Measurements from ENCODE around the gene GALNT3.

Gene GALNT3

DNA sequence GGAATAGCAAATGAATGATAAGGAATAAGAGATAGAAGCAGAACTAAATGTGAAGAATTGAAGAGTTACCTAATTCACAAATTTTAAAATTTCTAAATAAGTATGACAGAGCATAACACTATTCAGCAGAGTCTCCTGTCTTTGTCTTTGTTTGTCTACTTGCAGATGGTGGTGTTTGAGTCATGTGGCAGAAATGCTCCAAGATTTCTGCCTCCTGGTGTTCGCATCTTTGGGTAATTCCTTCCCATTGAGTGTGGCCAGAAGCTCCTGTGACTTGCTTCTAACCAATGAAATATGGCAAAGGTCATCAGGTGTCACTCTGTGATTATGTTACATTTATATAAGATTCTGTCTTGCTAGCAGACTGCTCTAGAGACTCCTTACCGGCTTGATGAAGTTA is 45.6 kb upstream of the GALNT3 start:
- Histone ChIP-seq H3K9ac (ENCODE audit: low read length) (no peak overlapping the region), H2AFZ (ENCODE audit: low read length) (no peak overlapping the region), H3K79me2 (ENCODE audit: low read length) (no peaks in the 10 kb centered on the region), H3F3A (ENCODE audit: insufficient read depth, low read length) (no peaks in the 10 kb centered on the region), H3K9me2 (replicated peaks; ENCODE audit: insufficient read depth, low read length) (no peaks in the 10 kb centered on the region), H3K4me1 (ENCODE audit: low read length) (no peaks in the 10 kb centered on the region), H3K9me3 (replicated peaks; ENCODE audit: insufficient read depth, low read length) (no peaks in the 10 kb centered on the region), H4K20me1 (ENCODE audit: insufficient read depth, low read length) (no peaks in the 10 kb centered on the region), H3K4me3 (ENCODE audit: low read length) (no peak overlapping the region), H3K36me3 (replicated peaks; ENCODE audit: insufficient read depth, low read length) (no peaks in the 10 kb centered on the region), H3K27me3 (replicated peaks; ENCODE audit: insufficient read depth, low read length) (no peaks in the 10 kb centered on the region), H3K27ac (ENCODE audit: low read length) (no peak overlapping the region), H3K4me2 (ENCODE audit: low read depth, low read length) (no peak overlapping the region)
- DNase-seq: no peak
- TF ChIP-seq, protein P1, sequence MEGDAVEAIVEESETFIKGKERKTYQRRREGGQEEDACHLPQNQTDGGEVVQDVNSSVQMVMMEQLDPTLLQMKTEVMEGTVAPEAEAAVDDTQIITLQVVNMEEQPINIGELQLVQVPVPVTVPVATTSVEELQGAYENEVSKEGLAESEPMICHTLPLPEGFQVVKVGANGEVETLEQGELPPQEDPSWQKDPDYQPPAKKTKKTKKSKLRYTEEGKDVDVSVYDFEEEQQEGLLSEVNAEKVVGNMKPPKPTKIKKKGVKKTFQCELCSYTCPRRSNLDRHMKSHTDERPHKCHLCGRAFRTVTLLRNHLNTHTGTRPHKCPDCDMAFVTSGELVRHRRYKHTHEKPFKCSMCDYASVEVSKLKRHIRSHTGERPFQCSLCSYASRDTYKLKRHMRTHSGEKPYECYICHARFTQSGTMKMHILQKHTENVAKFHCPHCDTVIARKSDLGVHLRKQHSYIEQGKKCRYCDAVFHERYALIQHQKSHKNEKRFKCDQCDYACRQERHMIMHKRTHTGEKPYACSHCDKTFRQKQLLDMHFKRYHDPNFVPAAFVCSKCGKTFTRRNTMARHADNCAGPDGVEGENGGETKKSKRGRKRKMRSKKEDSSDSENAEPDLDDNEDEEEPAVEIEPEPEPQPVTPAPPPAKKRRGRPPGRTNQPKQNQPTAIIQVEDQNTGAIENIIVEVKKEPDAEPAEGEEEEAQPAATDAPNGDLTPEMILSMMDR (IDR thresholded peaks at IDR 0.05; ENCODE audit: low read length): no peak
- TF ChIP-seq EZH2phosphoT487 (IDR thresholded peaks at IDR 0.05; ENCODE audit: low read length) (no peak), EZH2 (optimal IDR thresholded peaks at IDR 0.05; ENCODE audit: low read depth, low read length) (no peak)

DNA sequence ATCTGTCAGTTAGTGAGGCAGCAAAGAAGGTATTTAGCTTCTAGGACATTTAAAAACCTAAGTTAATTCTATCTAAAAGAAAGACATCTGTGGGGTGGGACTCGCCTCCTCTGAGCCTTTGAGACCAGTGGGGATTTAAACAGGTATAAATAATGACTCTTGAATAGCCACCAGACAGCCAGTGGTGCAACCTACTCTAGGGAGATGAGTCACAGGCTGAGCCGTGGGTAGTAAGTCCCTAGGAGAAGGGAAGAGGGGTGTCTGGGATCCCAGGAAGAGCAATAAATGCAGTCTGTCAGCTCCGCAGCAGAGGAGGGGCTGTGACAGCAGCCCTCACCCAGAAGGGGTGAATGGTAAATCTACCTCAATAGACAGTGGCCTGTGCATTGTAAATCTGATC is 43.1 kb upstream of the GALNT3 start:
- TF ChIP-seq EZH2phosphoT487 (IDR thresholded peaks at IDR 0.05; ENCODE audit: low read length) (no peak), EZH2 (optimal IDR thresholded peaks at IDR 0.05; ENCODE audit: low read depth, low read length) (no peak)
- TF ChIP-seq, protein P1 (IDR thresholded peaks at IDR 0.05; ENCODE audit: low read length): no peak
- no peaks in the 10 kb centered on the region for H3F3A ChIP-seq (ENCODE audit: insufficient read depth, low read length)
- H3K36me3 ChIP-seq (replicated peaks; ENCODE audit: insufficient read depth, low read length): no peaks in the 10 kb centered on the region
- no peaks in the 10 kb centered on the region for H3K27me3 ChIP-seq (replicated peaks; ENCODE audit: insufficient read depth, low read length)
- H3K79me2 ChIP-seq (ENCODE audit: low read length): no peaks in the 10 kb centered on the region
- H3K4me2 ChIP-seq (ENCODE audit: low read depth, low read length): no peak overlapping the region
- H3K4me1 ChIP-seq (ENCODE audit: low read length): no peaks in the 10 kb centered on the region
- H3K9me3 ChIP-seq (replicated peaks; ENCODE audit: insufficient read depth, low read length): no peaks in the 10 kb centered on the region
- H3K9me2 ChIP-seq (replicated peaks; ENCODE audit: insufficient read depth, low read length): no peaks in the 10 kb centered on the region
- no peak overlapping the region for H3K27ac ChIP-seq (ENCODE audit: low read length)
- no peaks in the 10 kb centered on the region for H4K20me1 ChIP-seq (ENCODE audit: insufficient read depth, low read length)
- no peak overlapping the region for H2AFZ ChIP-seq (ENCODE audit: low read length)
- no peak overlapping the region for H3K4me3 ChIP-seq (ENCODE audit: low read length)
- no peak for DNase-seq
- H3K9ac ChIP-seq (ENCODE audit: low read length): no peak overlapping the region

DNA sequence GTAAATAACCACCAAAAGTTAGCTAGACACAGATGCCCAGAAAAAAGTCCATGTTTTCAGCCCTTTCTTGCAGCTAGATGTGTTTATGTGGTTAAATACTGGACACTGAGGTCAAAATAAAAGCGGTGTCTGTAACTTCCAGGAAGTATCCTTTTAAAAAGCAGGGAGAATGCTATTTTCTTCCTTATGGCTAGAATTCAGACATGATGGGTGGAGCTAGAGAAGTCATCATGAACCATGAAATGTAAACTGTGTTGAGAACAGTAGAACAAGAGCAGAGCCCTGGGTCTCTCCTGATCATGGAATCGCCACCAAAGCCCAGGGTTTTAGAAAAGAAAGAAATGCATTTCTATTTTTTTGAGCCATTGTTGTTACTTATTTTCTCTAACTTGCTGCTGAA is 41.3 kb upstream of the GALNT3 start:
- Histone ChIP-seq H3K9me2 (replicated peaks; ENCODE audit: insufficient read depth, low read length) (no peaks in the 10 kb centered on the region), H3K27ac (ENCODE audit: low read length) (no peak overlapping the region), H3K4me1 (ENCODE audit: low read length) (no peaks in the 10 kb centered on the region), H3K9ac (ENCODE audit: low read length) (no peak overlapping the region), H3K27me3 (replicated peaks; ENCODE audit: insufficient read depth, low read length) (no peaks in the 10 kb centered on the region), H3K36me3 (replicated peaks; ENCODE audit: insufficient read depth, low read length) (no peaks in the 10 kb centered on the region), H3K4me3 (ENCODE audit: low read length) (no peak overlapping the region), H2AFZ (ENCODE audit: low read length) (no peak overlapping the region), H3K79me2 (ENCODE audit: low read length) (no peaks in the 10 kb centered on the region), H3K9me3 (replicated peaks; ENCODE audit: insufficient read depth, low read length) (no peaks in the 10 kb centered on the region), H3F3A (ENCODE audit: insufficient read depth, low read length) (no peaks in the 10 kb centered on the region), H3K4me2 (ENCODE audit: low read depth, low read length) (no peak overlapping the region), H4K20me1 (ENCODE audit: insufficient read depth, low read length) (no peaks in the 10 kb centered on the region)
- TF ChIP-seq EZH2phosphoT487 (IDR thresholded peaks at IDR 0.05; ENCODE audit: low read length) (no peak), EZH2 (optimal IDR thresholded peaks at IDR 0.05; ENCODE audit: low read depth, low read length) (no peak)
- TF ChIP-seq, protein P1 (IDR thresholded peaks at IDR 0.05; ENCODE audit: low read length): no peak
- DNase-seq: no peak
